ENCODE measurements around the gene AOPEP. TPM values are rescaled to one million over a fixed set of nuclear protein-coding genes. Genes with fewer than 3 reads are reported as not detected.

The AOPEP gene
- polyA plus RNA-seq, 1 of the 3 experiments (the other 2 are of a cell fraction) = 54.6 TPM

DNA sequence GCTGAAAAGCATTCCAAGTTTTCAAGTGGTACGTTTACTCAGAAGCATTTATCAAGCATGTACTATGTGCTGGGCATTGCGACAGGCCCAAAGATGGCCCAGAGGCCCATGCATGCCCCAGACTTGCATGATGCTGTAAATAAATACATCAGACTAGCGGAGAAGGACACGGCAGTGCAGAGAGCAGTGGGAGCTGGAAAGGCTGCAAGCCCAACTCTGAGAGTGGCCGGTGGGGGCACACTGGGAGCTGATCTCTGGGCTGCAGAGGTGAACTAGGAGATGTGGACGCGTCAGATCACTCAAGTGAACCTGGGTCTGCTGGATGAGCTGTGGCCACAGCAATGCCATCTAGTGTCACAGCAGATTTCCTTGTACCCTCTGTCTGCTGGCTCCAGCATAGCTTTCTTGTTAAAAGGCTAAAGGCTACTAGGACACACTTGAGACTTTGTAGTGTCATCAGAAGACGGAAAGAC is 344.1 kb downstream of the AOPEP start:
- Histone ChIP-seq H3K27ac (ENCODE audit: low read depth in 2 of 2, low read length in 1 of 2) (peak overlapping the region in 1 of 2 experiments; percentile 82; a peak in 2 of 4 replicates), H3K79me2 (ENCODE audit: insufficient read depth) (peaks cover 100% of the 10 kb centered on the region), H2AFZ (ENCODE audit: low read depth) (no peak overlapping the region), H3K27me3 (ENCODE audit: insufficient read depth) (no peaks in the 10 kb centered on the region), H3F3A (replicated peaks; ENCODE audit: insufficient read depth) (no peaks in the 10 kb centered on the region), H4K20me1 (ENCODE audit: insufficient read depth) (peaks cover 94% of the 10 kb centered on the region), H3K4me2 (no peak overlapping the region), H3K9me3 (no peaks in the 10 kb centered on the region), H3K9ac (no peak overlapping the region), H3K36me3 (replicated peaks in 1 of 2; ENCODE audit: control insufficient read depth in 1 of 2, insufficient read depth in 2 of 2, low read length in 1 of 2) (peaks cover 49 to 82% of the 10 kb centered on the region in 2 experiments), H3K4me3 (ENCODE audit: low read depth in 2 of 2, low read length in 1 of 2) (no peak overlapping the region), H3K9me2 (no peaks in the 10 kb centered on the region), H3K4me1 (ENCODE audit: control insufficient read depth in 1 of 2, insufficient read depth in 2 of 2, low read depth in 1 of 2, low read length in 1 of 2) (peaks cover 0 to 59% of the 10 kb centered on the region in 2 experiments; a peak in 3 of 4 replicates)
- TF ChIP-seq RAD21 (IDR thresholded peaks at IDR 0.05; ENCODE audit: low read length) (no peak), NFIC (IDR thresholded peaks at IDR 0.05; ENCODE audit: borderline replicate concordance) (no peak)
- TF ChIP-seq, protein P1, sequence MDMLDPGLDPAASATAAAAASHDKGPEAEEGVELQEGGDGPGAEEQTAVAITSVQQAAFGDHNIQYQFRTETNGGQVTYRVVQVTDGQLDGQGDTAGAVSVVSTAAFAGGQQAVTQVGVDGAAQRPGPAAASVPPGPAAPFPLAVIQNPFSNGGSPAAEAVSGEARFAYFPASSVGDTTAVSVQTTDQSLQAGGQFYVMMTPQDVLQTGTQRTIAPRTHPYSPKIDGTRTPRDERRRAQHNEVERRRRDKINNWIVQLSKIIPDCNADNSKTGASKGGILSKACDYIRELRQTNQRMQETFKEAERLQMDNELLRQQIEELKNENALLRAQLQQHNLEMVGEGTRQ (IDR thresholded peaks at IDR 0.05; ENCODE audit: borderline replicate concordance, low read depth, low read length) = no peak
- POLR2A ChIA-PET = interaction anchor here (0.6 kb wide), 1 partner anchor 30 kb away, joined by 3 read pairs; no protein-coding TSS in a partner anchor
- DNase-seq = no peak
- 75% methylated on average over 8 of the region's 8 CpGs for WGBS (ENCODE audit: low lambda C conversion rate)
- CTCF ChIA-PET = interaction anchor here (1.3 to 1.5 kb wide), 4 partner anchors 9 to 389 kb away, joined by 3 to 6 read pairs (median 4); no protein-coding TSS in a partner anchor

DNA sequence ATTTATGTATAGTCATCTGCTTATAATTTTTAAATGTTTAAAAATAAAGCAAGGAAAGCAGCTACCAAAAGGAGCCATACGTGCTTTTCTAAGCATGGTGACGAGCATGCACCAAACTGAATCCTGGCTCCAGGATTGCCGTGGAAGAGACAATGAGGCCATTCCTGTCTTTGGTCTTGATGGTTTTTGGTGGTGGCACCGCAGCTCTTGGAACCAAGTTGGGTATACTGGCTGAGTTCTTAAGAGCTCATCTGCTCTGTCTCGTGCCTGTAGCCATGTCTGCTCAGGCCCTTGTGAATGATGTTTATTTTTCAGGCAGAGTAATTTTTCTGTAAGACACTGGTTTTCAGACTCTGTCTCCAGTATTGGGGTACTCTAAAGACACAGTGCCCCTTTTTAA is 345.0 kb downstream of the AOPEP start:
- no peak overlapping the region for H2AFZ ChIP-seq (ENCODE audit: low read depth)
- ChIA-PET POLR2A (interaction anchor here (0.6 kb wide), 1 partner anchor 31 kb away, joined by 3 read pairs; no protein-coding TSS in a partner anchor), CTCF (interaction anchor here (1.3 to 1.5 kb wide), 4 partner anchors 9 to 390 kb away, joined by 3 to 6 read pairs (median 4); no protein-coding TSS in a partner anchor)
- H3K4me1 ChIP-seq (ENCODE audit: control insufficient read depth in 1 of 2, insufficient read depth in 2 of 2, low read depth in 1 of 2, low read length in 1 of 2) = peaks cover 0 to 63% of the 10 kb centered on the region in 2 experiments; a peak in 3 of 4 replicates
- no peak overlapping the region for H3K4me3 ChIP-seq (ENCODE audit: low read depth in 2 of 2, low read length in 1 of 2)
- no peak overlapping the region for H3K9ac ChIP-seq
- no peaks in the 10 kb centered on the region for H3K9me3 ChIP-seq
- H3K79me2 ChIP-seq (ENCODE audit: insufficient read depth) = peaks cover 100% of the 10 kb centered on the region
- H3K4me2 ChIP-seq = no peak overlapping the region
- no peaks in the 10 kb centered on the region for H3F3A ChIP-seq (replicated peaks; ENCODE audit: insufficient read depth)
- no peak for TF ChIP-seq RAD21 (IDR thresholded peaks at IDR 0.05; ENCODE audit: low read length)
- TF ChIP-seq SMC3 (IDR thresholded peaks at IDR 0.05; ENCODE audit: low read depth, low read length) = no peak
- TF ChIP-seq NFIC (IDR thresholded peaks at IDR 0.05; ENCODE audit: borderline replicate concordance) = no peak
- TF ChIP-seq RFX5 (IDR thresholded peaks at IDR 0.05; ENCODE audit: low read length) = no peak
- no peak for TF ChIP-seq CHD2 (IDR thresholded peaks at IDR 0.05; ENCODE audit: low read length, partially characterized antibody)
- TF ChIP-seq POLR2AphosphoS5 (IDR thresholded peaks at IDR 0.05; ENCODE audit: low read depth, low read length) = no peak
- TF ChIP-seq EZH2phosphoT487 (IDR thresholded peaks at IDR 0.05; ENCODE audit: borderline replicate concordance, low read depth) = no peak
- TF ChIP-seq, protein P2, sequence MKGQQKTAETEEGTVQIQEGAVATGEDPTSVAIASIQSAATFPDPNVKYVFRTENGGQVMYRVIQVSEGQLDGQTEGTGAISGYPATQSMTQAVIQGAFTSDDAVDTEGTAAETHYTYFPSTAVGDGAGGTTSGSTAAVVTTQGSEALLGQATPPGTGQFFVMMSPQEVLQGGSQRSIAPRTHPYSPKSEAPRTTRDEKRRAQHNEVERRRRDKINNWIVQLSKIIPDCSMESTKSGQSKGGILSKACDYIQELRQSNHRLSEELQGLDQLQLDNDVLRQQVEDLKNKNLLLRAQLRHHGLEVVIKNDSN (IDR thresholded peaks at IDR 0.05; ENCODE audit: borderline replicate concordance, low read depth) = no peak
- no peak for TF ChIP-seq FOSL2 (IDR thresholded peaks at IDR 0.05; ENCODE audit: borderline replicate concordance, low read depth)
- TF ChIP-seq, protein P3, sequence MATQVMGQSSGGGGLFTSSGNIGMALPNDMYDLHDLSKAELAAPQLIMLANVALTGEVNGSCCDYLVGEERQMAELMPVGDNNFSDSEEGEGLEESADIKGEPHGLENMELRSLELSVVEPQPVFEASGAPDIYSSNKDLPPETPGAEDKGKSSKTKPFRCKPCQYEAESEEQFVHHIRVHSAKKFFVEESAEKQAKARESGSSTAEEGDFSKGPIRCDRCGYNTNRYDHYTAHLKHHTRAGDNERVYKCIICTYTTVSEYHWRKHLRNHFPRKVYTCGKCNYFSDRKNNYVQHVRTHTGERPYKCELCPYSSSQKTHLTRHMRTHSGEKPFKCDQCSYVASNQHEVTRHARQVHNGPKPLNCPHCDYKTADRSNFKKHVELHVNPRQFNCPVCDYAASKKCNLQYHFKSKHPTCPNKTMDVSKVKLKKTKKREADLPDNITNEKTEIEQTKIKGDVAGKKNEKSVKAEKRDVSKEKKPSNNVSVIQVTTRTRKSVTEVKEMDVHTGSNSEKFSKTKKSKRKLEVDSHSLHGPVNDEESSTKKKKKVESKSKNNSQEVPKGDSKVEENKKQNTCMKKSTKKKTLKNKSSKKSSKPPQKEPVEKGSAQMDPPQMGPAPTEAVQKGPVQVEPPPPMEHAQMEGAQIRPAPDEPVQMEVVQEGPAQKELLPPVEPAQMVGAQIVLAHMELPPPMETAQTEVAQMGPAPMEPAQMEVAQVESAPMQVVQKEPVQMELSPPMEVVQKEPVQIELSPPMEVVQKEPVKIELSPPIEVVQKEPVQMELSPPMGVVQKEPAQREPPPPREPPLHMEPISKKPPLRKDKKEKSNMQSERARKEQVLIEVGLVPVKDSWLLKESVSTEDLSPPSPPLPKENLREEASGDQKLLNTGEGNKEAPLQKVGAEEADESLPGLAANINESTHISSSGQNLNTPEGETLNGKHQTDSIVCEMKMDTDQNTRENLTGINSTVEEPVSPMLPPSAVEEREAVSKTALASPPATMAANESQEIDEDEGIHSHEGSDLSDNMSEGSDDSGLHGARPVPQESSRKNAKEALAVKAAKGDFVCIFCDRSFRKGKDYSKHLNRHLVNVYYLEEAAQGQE (IDR thresholded peaks at IDR 0.05; ENCODE audit: low read depth, low read length) = no peak
- TF ChIP-seq GATA2 (CRISPR knock-in tag; IDR thresholded peaks at IDR 0.05) = no peak
- no peak for TF ChIP-seq MXI1 (IDR thresholded peaks at IDR 0.05; ENCODE audit: low read depth, low read length)
- TF ChIP-seq, protein P4, sequence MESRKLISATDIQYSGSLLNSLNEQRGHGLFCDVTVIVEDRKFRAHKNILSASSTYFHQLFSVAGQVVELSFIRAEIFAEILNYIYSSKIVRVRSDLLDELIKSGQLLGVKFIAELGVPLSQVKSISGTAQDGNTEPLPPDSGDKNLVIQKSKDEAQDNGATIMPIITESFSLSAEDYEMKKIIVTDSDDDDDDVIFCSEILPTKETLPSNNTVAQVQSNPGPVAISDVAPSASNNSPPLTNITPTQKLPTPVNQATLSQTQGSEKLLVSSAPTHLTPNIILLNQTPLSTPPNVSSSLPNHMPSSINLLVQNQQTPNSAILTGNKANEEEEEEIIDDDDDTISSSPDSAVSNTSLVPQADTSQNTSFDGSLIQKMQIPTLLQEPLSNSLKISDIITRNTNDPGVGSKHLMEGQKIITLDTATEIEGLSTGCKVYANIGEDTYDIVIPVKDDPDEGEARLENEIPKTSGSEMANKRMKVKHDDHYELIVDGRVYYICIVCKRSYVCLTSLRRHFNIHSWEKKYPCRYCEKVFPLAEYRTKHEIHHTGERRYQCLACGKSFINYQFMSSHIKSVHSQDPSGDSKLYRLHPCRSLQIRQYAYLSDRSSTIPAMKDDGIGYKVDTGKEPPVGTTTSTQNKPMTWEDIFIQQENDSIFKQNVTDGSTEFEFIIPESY (IDR thresholded peaks at IDR 0.05; ENCODE audit: borderline replicate concordance, low read depth) = no peak
- no peak for TF ChIP-seq TEAD4 (IDR thresholded peaks at IDR 0.05; ENCODE audit: borderline replicate concordance, insufficient read depth)
- TF ChIP-seq RXRA (IDR thresholded peaks at IDR 0.05; ENCODE audit: borderline replicate concordance, low read depth) = no peak
- TF ChIP-seq NRF1 (IDR thresholded peaks at IDR 0.05; ENCODE audit: low read depth, low read length) = no peak
- peak overlapping the region in 1 of 2 experiments; percentile 82; a peak in 2 of 4 replicates for H3K27ac ChIP-seq (ENCODE audit: low read depth in 2 of 2, low read length in 1 of 2)
- no peak for DNase-seq
- 95% methylated on average over 5 of the region's 5 CpGs for WGBS (ENCODE audit: low lambda C conversion rate)
- H3K9me2 ChIP-seq = no peaks in the 10 kb centered on the region
- H3K27me3 ChIP-seq (ENCODE audit: insufficient read depth) = no peaks in the 10 kb centered on the region
- H3K36me3 ChIP-seq (replicated peaks in 1 of 2; ENCODE audit: control insufficient read depth in 1 of 2, insufficient read depth in 2 of 2, low read length in 1 of 2) = peaks cover 45 to 81% of the 10 kb centered on the region in 2 experiments
- H4K20me1 ChIP-seq (ENCODE audit: insufficient read depth) = peaks cover 95% of the 10 kb centered on the region
